HG03520 (cell line): ENCODE measurements around the gene WFDC11.

Source experiments
- ATAC-seq: cut with Tn5 transposase; IDR thresholded peaks from one replicate; pipeline ENCODE4 v1.9.1; 2021; ENCODE audit warnings: mild to moderate bottlenecking, moderate library complexity; ENCODE audit not compliant: unreplicated experiment

Gene WFDC11

DNA sequence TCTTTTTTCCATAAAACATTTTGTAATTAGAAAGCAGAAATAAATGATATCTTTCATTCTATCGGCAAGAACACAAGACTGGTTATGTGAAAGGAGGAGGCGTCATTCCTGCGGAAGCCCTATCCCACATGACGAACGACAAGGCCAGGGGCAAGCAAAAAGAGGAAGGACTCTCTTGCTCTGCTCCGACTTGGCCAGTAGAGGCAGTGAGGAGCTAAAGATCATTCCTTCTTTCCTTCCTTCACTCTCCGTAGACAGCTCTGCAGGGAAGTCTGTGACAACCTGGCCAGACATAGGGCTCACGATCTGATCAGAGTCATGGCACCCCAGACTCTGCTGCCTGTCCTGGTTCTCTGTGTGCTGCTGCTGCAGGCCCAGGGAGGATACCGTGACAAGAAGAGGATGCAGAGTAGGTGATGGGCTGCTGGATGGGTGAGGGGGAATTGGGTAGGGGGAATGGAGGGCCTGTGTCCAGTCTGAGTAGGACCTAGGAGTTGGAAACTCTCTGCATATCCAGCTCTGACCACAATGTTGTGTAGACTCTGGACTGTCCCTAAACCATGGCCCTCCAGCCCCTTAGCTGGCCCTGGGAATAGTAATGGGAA, 40.4 kb downstream of the WFDC11 start, which contains the start of gene WFDC10A:
Gene WFDC10A (plus strand): TSS at position 244 of the 605 bp plus-strand sequence. CDS start 75 bp downstream, at position 319.
- no peak for ATAC-seq

DNA sequence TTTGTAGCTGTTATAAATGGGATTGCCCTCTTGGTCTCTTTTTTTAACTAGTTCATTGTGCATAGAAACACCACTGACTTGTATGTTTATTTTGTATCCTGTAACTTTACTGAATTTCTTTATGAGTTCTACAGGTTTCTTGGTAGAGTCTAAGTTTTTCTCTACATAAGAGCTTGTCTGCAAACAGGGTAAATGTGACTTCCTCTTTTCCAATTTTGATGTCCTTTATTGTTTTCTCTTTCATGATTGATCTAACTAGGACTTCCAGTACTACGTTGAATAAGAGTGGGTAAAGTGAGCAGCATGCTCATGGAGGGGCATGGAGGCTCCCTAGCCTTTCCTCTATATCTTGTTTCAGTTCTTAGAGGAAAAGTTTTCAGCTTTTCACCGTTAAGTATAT, 43.5 kb downstream of the WFDC11 start:
- ATAC-seq = no peak

DNA sequence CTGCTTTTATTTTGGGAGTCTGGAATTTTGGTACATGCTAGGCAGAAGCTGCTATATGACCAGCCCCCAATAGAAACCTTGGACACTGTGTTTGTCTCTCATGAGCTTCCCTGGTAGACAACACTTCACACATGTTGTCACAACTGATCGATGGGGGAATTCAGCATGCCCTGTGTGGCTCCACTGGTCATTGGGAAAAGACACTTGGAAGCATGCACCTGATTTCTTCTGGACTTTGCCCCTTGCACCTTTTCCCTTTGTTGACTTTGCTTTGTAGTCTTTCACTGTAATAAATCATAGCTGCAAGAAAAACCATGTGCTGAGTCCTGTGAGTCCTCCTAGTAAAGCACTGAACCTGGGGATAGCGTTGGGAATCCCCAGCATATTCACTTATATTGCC, 48.4 kb downstream of the WFDC11 start:
- ATAC-seq = no peak

DNA sequence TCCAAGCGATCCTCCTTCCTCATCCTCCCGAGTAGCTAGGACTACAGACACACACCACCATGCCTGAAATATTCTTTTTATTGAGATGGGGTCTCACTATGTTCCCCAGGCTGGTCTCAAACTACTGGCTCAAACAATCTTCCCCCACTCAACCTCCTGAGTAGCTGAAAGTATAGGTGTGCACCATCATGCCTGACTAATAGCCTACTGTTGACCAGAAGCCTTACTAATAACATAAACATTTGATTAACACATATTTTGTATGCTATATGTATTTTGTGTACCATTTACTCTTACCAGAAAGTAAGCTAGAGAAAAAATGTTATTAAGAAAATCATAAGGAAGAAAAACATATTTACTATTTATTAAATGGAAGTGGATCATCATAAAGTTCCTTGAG, 52.4 kb downstream of the WFDC11 start:
- no peak for ATAC-seq

DNA sequence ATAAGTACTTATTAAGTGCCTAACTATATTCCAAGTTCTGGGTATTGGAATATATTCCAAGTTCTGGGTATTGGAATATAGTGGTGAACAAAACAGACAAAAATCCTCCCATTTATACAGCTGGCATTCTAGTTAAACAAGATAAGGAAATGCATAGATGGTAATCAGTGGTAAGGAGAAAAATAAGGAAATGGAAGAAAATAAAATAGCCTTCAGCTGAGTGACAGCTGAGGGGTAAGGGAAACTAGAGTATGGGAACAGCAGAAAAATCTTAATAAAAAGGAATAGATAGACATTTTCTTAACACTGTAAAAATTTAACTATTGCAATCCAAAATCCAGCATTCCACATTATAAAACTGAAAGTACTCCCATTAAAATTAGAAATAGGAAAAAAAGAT, 57.7 kb downstream of the WFDC11 start:
- no peak for ATAC-seq

DNA sequence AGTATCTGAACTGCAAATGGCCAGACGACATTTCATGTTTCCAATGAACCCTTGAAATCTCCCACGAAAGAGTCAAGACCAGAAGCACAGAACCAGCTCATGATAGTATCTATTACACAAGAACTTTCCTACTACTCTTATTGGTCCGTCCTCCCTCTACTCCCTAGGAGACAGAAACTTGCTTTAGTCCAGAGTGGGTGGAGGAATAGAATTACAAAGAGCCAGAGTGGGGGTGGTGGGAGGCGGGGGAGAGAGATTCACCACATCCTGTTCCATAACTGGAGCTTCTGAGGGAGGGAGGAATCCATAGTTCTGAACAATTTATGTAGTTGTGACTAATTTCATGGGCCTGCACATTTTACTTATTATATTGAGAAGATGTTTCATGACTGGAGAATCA, 59.0 kb downstream of the WFDC11 start:
- ATAC-seq = no peak

DNA sequence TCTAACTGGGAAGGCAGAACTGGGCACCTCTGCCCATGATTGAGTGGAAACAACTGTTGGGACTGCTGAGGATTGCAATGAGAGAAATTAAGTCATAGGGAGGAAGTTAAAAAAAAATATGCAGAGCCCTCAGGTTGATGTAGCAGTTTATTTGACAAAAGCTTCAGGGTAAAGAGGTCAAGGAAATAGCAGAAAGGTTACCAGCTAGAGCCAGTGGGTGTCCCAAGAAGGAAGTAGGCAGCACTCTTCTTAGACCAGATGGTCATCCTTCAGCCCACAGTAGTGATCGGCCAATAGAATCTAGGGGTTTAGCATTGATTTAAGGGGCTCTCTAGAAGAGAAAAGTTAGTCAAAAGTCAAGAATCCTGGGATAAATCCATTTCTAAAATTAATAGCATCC, 62.2 kb downstream of the WFDC11 start:
- ATAC-seq = no peak
